Uterus (tissue), 2 donors: Measurements from ENCODE around the gene MED25.

ENCODE experiments used
- CTCF ChIP-seq, 4 experiments: fragments of 200-600 bp in 2 of 4; fragments of 450-650 bp in 2 of 4; sonication (generic) in 2 of 4; IDR thresholded peaks; one replicate each; pipeline ENCODE4 v1.5.1; 2016 to 2019; ENCODE audit warnings: antibody characterized with exemption in 4 of 4, mild to moderate bottlenecking in 2 of 4, moderate library complexity in 1 of 4
- POLR2A ChIP-seq, 2 donors: fragments of 450-650 bp; IDR thresholded peaks; one replicate each; pipeline ENCODE4 v1.6.1; 2016; ENCODE audit warnings: antibody characterized with exemption in 2 of 2, mild to moderate bottlenecking in 1 of 2, moderate library complexity in 1 of 2

GRCh38 chr19:49799798-49800376 is 18.2 kb upstream of the MED25 start:
- TF ChIP-seq CTCF (IDR thresholded peaks at IDR 0.05) (no peak), POLR2A (IDR thresholded peaks at IDR 0.05) (no peak)
